Trophoblast cell (in vitro differentiated cells and primary cell): Measurements from ENCODE around the gene KDM5D.

Experiments used
- DNase-seq, 2 donors: peaks; one replicate each; pipeline ENCODE4 v3.0.0-alpha.2; 2016
- H2AFZ ChIP-seq: 2 replicates; pipeline ENCODE4 v1.6.1; 2013; ENCODE audit warnings: low read length, moderate library complexity, mild to moderate bottlenecking; ENCODE audit not compliant: insufficient read depth, poor library complexity
- H2AK5ac ChIP-seq: 2 replicates; pipeline ENCODE4 v1.6.1; 2013; ENCODE audit warnings: mild to moderate bottlenecking, low read length
- H2BK120ac ChIP-seq: 2 replicates; pipeline ENCODE4 v1.6.1; 2013; ENCODE audit warnings: low read length, mild to moderate bottlenecking, moderate library complexity; ENCODE audit not compliant: insufficient read depth, poor library complexity
- H2BK12ac ChIP-seq: 2 replicates; pipeline ENCODE4 v1.6.1; 2013; ENCODE audit warnings: mild to moderate bottlenecking, low read length, moderate library complexity
- H2BK5ac ChIP-seq: 2 replicates; pipeline ENCODE4 v1.6.1; 2013; ENCODE audit warnings: low read length, low read depth, moderate library complexity, mild to moderate bottlenecking; ENCODE audit not compliant: poor library complexity
- H3K14ac ChIP-seq: 2 replicates; pipeline ENCODE4 v1.6.1; 2013; ENCODE audit warnings: mild to moderate bottlenecking, low read length
- H3K18ac ChIP-seq: 2 replicates; pipeline ENCODE4 v1.6.1; 2013; ENCODE audit warnings: mild to moderate bottlenecking, low read length
- H3K23ac ChIP-seq: 2 replicates; pipeline ENCODE4 v1.6.1; 2013; ENCODE audit warnings: low read length
- H3K27ac ChIP-seq: 2 replicates; pipeline ENCODE4 v1.5.1; 2013; ENCODE audit warnings: low read depth, mild to moderate bottlenecking, inconsistent platforms, low read length, moderate library complexity
- H3K27me3 ChIP-seq: 2 replicates; pipeline ENCODE4 v1.6.1; 2013; ENCODE audit warnings: inconsistent platforms, mild to moderate bottlenecking, low read length, moderate library complexity; ENCODE audit not compliant: insufficient read depth
- H3K36me3 ChIP-seq, 2 experiments: 1 replicate in 1 of 2; 2 replicates in 1 of 2; pipeline ENCODE4 v1.6.1; 2013; ENCODE audit warnings: low read length in 2 of 2, mild to moderate bottlenecking in 2 of 2, moderate library complexity in 1 of 2; ENCODE audit not compliant: insufficient read depth in 2 of 2, control insufficient read depth in 1 of 2
- H3K4ac ChIP-seq: 2 replicates; pipeline ENCODE4 v1.6.1; 2013; ENCODE audit warnings: low read depth, mild to moderate bottlenecking, low read length, moderate library complexity
- H3K4me1 ChIP-seq, 2 experiments: 1 replicate in 1 of 2; 2 replicates in 1 of 2; pipeline ENCODE4 v1.6.1; 2013; ENCODE audit warnings: low read length in 2 of 2, mild to moderate bottlenecking in 2 of 2, moderate library complexity in 1 of 2; ENCODE audit not compliant: insufficient read depth in 2 of 2, control insufficient read depth in 1 of 2
- H3K4me2 ChIP-seq: 2 replicates; pipeline ENCODE4 v1.6.1; 2013; ENCODE audit warnings: inconsistent platforms, mild to moderate bottlenecking, low read length, moderate library complexity
- H3K4me3 ChIP-seq: 2 replicates; pipeline ENCODE4 v1.5.1; 2013; ENCODE audit warnings: mild to moderate bottlenecking, low read depth, low read length, inconsistent platforms
- H3K79me1 ChIP-seq: one replicate; pipeline ENCODE4 v1.6.1; 2013; ENCODE audit warnings: low read length
- H3K79me2 ChIP-seq: 2 replicates; pipeline ENCODE4 v1.6.1; 2013; ENCODE audit warnings: low read length, mild to moderate bottlenecking; ENCODE audit not compliant: control insufficient read depth, insufficient read depth, poor library complexity
- H3K9ac ChIP-seq: 2 replicates; pipeline ENCODE4 v1.6.1; 2013; ENCODE audit warnings: mild to moderate bottlenecking, low read length
- H3K9me3 ChIP-seq: 2 replicates; pipeline ENCODE4 v1.6.1; 2013; ENCODE audit warnings: low read depth, mild to moderate bottlenecking, control low read depth, inconsistent platforms, low read length; ENCODE audit not compliant: insufficient read depth
- H4K12ac ChIP-seq: 2 replicates; pipeline ENCODE4 v1.6.1; 2013; ENCODE audit warnings: low read depth, mild to moderate bottlenecking, low read length, moderate library complexity
- H4K8ac ChIP-seq: 2 replicates; pipeline ENCODE4 v1.6.1; 2013; ENCODE audit warnings: low read depth, mild to moderate bottlenecking, low read length, moderate library complexity
- H4K91ac ChIP-seq: one replicate; pipeline ENCODE4 v1.6.1; 2013; ENCODE audit warnings: low read depth, mild to moderate bottlenecking, low read length, moderate library complexity
- WGBS: extraction: QIAGEN DNeasy Blood & Tissue Kit; methylation state at CpG from one replicate; pipeline ENCODE4 v1.1.7; 2013; ENCODE audit warnings: missing lambda C conversion rate; ENCODE audit not compliant: insufficient read length, insufficient coverage; ENCODE audit errors: extremely low coverage; 5-methylcytosine and 5-hydroxymethylcytosine counted together

Gene KDM5D

DNA sequence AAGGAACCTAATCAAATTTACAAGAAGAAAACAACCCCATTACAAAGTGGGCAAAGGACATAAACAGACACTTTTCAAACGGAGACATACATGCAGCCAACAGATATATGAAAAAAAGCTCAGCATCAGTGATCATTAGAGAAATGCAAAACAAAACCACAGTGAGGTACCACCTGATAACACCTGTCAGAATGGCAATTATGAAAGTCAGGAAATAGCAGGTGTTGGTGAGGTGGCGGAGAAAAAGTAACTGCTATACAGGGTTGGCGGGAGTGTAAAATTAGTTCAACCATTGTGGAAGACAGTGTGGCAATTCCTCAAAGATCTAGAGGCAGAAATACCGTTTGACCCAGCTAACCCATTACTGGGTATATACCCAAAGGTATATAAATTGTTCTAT lies 31.1 kb downstream of the KDM5D start:
- no peak overlapping the region for H2AFZ ChIP-seq
- no peak overlapping the region for H2BK12ac ChIP-seq
- H3K36me3 ChIP-seq = peaks cover 25 to 38% of the 10 kb centered on the region in 2 experiments
- no peak overlapping the region for H4K91ac ChIP-seq
- no peaks in the 10 kb centered on the region for H3K79me1 ChIP-seq
- no peaks in the 10 kb centered on the region for H3K79me2 ChIP-seq
- DNase-seq = no peak
- WGBS = no CpG with 5 or more reads among the region's 4 CpGs
- H3K4ac ChIP-seq = no peak overlapping the region
- H3K14ac ChIP-seq = no peak overlapping the region
- no peak overlapping the region for H2AK5ac ChIP-seq
- no peak overlapping the region for H3K4me3 ChIP-seq
- H3K27me3 ChIP-seq = no peaks in the 10 kb centered on the region
- no peak overlapping the region for H3K9ac ChIP-seq
- H4K12ac ChIP-seq = no peak overlapping the region
- no peak overlapping the region for H3K4me2 ChIP-seq
- no peak overlapping the region for H2BK5ac ChIP-seq
- no peak overlapping the region for H3K18ac ChIP-seq
- H3K27ac ChIP-seq = no peak overlapping the region
- no peaks in the 10 kb centered on the region for H3K9me3 ChIP-seq
- H4K8ac ChIP-seq = no peak overlapping the region
- H2BK120ac ChIP-seq = no peak overlapping the region
- H3K23ac ChIP-seq = no peak overlapping the region
- H3K4me1 ChIP-seq = no peaks in the 10 kb centered on the region

DNA sequence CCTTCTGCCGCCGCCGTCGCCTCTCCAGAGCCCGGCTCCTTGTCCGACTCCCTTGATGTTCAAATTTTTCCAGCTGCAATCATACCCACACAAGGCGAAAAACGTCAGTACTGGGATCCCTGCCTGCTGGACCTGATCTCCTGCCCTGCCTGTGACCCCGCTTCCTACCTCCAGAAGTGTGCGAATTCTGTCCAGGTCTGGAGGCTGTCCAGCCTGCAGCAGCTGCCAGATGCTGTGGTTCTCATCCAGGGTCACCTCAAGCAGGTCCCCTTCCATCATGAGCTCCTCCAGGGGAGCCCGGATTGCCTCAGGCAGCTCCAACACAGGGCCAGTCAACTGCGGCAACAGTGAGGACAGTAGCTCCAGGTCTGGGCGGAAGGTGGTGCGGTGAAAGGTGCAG lies 38.3 kb downstream of the KDM5D start:
- H3K4me1 ChIP-seq = no peaks in the 10 kb centered on the region
- no peak overlapping the region for H3K9ac ChIP-seq
- H4K91ac ChIP-seq = no peak overlapping the region
- H3K79me1 ChIP-seq = no peaks in the 10 kb centered on the region
- no peak overlapping the region for H2AK5ac ChIP-seq
- no peak overlapping the region for H3K4ac ChIP-seq
- no peaks in the 10 kb centered on the region for H3K27me3 ChIP-seq
- no peak overlapping the region for H2AFZ ChIP-seq
- H2BK12ac ChIP-seq = no peak overlapping the region
- WGBS = no CpG with 5 or more reads among the region's 14 CpGs
- H2BK5ac ChIP-seq = no peak overlapping the region
- H3K27ac ChIP-seq = no peak overlapping the region
- H3K79me2 ChIP-seq = no peaks in the 10 kb centered on the region
- H3K4me2 ChIP-seq = no peak overlapping the region
- H3K23ac ChIP-seq = no peak overlapping the region
- no peak overlapping the region for H2BK120ac ChIP-seq
- no peak overlapping the region for H3K18ac ChIP-seq
- no peak overlapping the region for H4K8ac ChIP-seq
- no peak overlapping the region for H3K4me3 ChIP-seq
- peaks cover 29 to 42% of the 10 kb centered on the region in 2 experiments for H3K36me3 ChIP-seq
- no peak overlapping the region for H4K12ac ChIP-seq
- no peak for DNase-seq
- H3K14ac ChIP-seq = no peak overlapping the region
- no peaks in the 10 kb centered on the region for H3K9me3 ChIP-seq

DNA sequence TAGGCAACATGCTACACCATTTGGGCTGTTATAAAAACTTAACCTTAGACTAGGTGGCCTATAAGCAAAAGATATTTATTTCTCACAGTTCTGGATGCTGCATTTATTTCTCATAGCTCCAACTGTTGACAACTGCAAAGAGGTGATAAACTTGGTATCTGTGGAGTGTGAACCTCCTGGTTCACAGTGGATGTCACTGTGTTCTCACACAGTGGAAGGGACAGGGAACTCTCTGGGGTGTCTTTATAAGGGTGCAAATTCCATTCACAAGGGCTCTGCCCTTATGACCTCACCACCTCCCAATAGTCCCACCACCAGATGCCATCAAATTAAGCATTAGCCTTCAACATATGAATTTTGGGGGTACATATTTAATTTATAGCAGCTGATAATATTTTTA lies 46.0 kb downstream of the KDM5D start:
- no peak overlapping the region for H4K12ac ChIP-seq
- no peak overlapping the region for H4K91ac ChIP-seq
- no peak overlapping the region for H3K18ac ChIP-seq
- no peak for DNase-seq
- no peaks in the 10 kb centered on the region for H3K79me2 ChIP-seq
- no peak overlapping the region for H2BK12ac ChIP-seq
- no peak overlapping the region for H3K23ac ChIP-seq
- H3K9ac ChIP-seq = no peak overlapping the region
- H3K4ac ChIP-seq = no peak overlapping the region
- peaks cover 2% of the 10 kb centered on the region for H3K9me3 ChIP-seq
- no peak overlapping the region for H2AFZ ChIP-seq
- no peak overlapping the region for H4K8ac ChIP-seq
- H3K4me2 ChIP-seq = no peak overlapping the region
- H2BK5ac ChIP-seq = no peak overlapping the region
- H3K36me3 ChIP-seq = peaks cover 4 to 7% of the 10 kb centered on the region in 2 experiments
- no peaks in the 10 kb centered on the region for H3K27me3 ChIP-seq
- H2AK5ac ChIP-seq = no peak overlapping the region
- no peak overlapping the region for H2BK120ac ChIP-seq
- no peak overlapping the region for H3K14ac ChIP-seq
- H3K4me1 ChIP-seq = no peaks in the 10 kb centered on the region
- no peak overlapping the region for H3K27ac ChIP-seq
- H3K4me3 ChIP-seq = no peak overlapping the region
- H3K79me1 ChIP-seq = no peaks in the 10 kb centered on the region

DNA sequence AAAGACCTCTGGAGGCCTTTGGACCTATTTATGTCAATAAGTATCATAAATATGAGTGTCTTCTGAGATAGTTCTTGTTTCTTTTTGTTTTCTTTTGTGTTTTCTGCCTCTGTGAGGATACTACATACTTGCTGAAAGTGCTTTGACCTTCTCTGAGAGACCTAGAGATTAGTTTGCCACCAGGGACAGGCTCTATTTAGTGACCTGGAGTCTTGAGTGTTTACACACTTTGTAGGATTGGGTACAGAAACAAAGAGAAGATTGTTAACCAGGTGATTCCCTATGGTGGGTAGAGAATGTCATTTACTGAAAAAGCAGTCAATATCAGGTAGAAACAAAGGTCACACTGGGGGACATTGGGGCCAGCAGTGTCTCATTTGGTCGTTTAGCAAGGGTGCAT lies 63.7 kb downstream of the KDM5D start:
- Histone ChIP-seq H2AK5ac (no peak overlapping the region), H3K79me1 (no peaks in the 10 kb centered on the region)
- no CpG with 5 or more reads among the region's 1 CpG for WGBS

More for the DNA sequence above, 63.7 kb downstream of the KDM5D start:
- H3K4me3 ChIP-seq = no peak overlapping the region
- no peaks in the 10 kb centered on the region for H3K36me3 ChIP-seq
- no peak overlapping the region for H3K4ac ChIP-seq
- no peak overlapping the region for H3K18ac ChIP-seq
- H4K91ac ChIP-seq = no peak overlapping the region
- H2BK120ac ChIP-seq = no peak overlapping the region
- H4K8ac ChIP-seq = no peak overlapping the region
- no peak overlapping the region for H3K23ac ChIP-seq
- no peak overlapping the region for H2BK12ac ChIP-seq
- H3K14ac ChIP-seq = no peak overlapping the region
- no peak overlapping the region for H3K27ac ChIP-seq
- H3K79me2 ChIP-seq = no peaks in the 10 kb centered on the region
- H3K4me1 ChIP-seq = no peaks in the 10 kb centered on the region
- no peak overlapping the region for H3K4me2 ChIP-seq
- DNase-seq = no peak
- no peak overlapping the region for H4K12ac ChIP-seq
- H2AFZ ChIP-seq = no peak overlapping the region
- no peaks in the 10 kb centered on the region for H3K27me3 ChIP-seq
- no peak overlapping the region for H2BK5ac ChIP-seq
- H3K9me3 ChIP-seq = no peaks in the 10 kb centered on the region
- no peak overlapping the region for H3K9ac ChIP-seq
